ENCODE data around the gene MED25. TPM values are rescaled to one million over a fixed set of nuclear protein-coding genes. Genes with fewer than 3 reads are reported as not detected.

MED25 gene
- total RNA-seq, 2 experiments from 2014 or later: 35.7 to 38.7 TPM

GRCh38 chr19:49850487-49851342 lies 32.6 kb downstream of the MED25 start, which contains the start of gene PTOV1:
Gene PTOV1, plus strand, starts transcription at chr19:49851159.
- Mint-ChIP-seq H3K27me3 (no peaks in the 10 kb centered on the region), H3K36me3 (ENCODE audit: low read depth) (peaks cover 10% of the 10 kb centered on the region), H3K9me3 (peaks cover 10% of the 10 kb centered on the region), H3K4me3 (peak within 1 kb of the TSS; percentile 88), H3K27ac (peak within 1 kb of the TSS; percentile 97), H3K4me1 (ENCODE audit: low read depth) (peaks cover 42% of the 10 kb centered on the region)
- ATAC-seq (peak; percentile 92), DNase-seq (peak; percentile 93)
- POLR2A ChIA-PET: interaction anchor here (0.8 to 6.5 kb wide), 8 partner anchors 10 to 363 kb away, joined by 3 to 64 read pairs (median 4); partner anchors contain the start of genes AKT1S1, FUZ, PNKP and TBC1D17
- CTCF ChIA-PET: interaction anchor here (1.2 to 1.5 kb wide), 2 partner anchors 19 to 134 kb away, joined by 3 read pairs; no protein-coding TSS in a partner anchor
- intact Hi-C loops (cut with micrococcal nuclease): no loop called here
- TF ChIP-seq, protein P1, sequence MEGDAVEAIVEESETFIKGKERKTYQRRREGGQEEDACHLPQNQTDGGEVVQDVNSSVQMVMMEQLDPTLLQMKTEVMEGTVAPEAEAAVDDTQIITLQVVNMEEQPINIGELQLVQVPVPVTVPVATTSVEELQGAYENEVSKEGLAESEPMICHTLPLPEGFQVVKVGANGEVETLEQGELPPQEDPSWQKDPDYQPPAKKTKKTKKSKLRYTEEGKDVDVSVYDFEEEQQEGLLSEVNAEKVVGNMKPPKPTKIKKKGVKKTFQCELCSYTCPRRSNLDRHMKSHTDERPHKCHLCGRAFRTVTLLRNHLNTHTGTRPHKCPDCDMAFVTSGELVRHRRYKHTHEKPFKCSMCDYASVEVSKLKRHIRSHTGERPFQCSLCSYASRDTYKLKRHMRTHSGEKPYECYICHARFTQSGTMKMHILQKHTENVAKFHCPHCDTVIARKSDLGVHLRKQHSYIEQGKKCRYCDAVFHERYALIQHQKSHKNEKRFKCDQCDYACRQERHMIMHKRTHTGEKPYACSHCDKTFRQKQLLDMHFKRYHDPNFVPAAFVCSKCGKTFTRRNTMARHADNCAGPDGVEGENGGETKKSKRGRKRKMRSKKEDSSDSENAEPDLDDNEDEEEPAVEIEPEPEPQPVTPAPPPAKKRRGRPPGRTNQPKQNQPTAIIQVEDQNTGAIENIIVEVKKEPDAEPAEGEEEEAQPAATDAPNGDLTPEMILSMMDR (IDR thresholded peaks at IDR 0.05): no peak

GRCh38 chr19:49851456-49852259 lies 33.6 kb downstream of the MED25 start:
- Mint-ChIP-seq H3K36me3 (ENCODE audit: low read depth) (peaks cover 12% of the 10 kb centered on the region), H3K27me3 (no peaks in the 10 kb centered on the region), H3K4me1 (ENCODE audit: low read depth) (peaks cover 42% of the 10 kb centered on the region), H3K4me3 (peak overlapping the region; percentile 70), H3K27ac (peak overlapping the region; percentile 10), H3K9me3 (peaks cover 10% of the 10 kb centered on the region)
- ChIA-PET POLR2A (interaction anchor here (1.2 to 6.5 kb wide), 4 partner anchors 9 to 26 kb away, joined by 6 to 64 read pairs (median 6); partner anchors contain the start of genes AKT1S1, PNKP and TBC1D17), CTCF (no interaction called here)
- TF ChIP-seq, protein P1 (IDR thresholded peaks at IDR 0.05): no peak
- intact Hi-C loops (cut with micrococcal nuclease): no loop called here
- DNase-seq (peak; percentile 54), ATAC-seq (no peak)

GRCh38 chr19:49852631-49853126 lies 34.6 kb downstream of the MED25 start:
- intact Hi-C loops (cut with micrococcal nuclease): no loop called here
- no peak overlapping the region for H3K27ac Mint-ChIP-seq

DNA sequence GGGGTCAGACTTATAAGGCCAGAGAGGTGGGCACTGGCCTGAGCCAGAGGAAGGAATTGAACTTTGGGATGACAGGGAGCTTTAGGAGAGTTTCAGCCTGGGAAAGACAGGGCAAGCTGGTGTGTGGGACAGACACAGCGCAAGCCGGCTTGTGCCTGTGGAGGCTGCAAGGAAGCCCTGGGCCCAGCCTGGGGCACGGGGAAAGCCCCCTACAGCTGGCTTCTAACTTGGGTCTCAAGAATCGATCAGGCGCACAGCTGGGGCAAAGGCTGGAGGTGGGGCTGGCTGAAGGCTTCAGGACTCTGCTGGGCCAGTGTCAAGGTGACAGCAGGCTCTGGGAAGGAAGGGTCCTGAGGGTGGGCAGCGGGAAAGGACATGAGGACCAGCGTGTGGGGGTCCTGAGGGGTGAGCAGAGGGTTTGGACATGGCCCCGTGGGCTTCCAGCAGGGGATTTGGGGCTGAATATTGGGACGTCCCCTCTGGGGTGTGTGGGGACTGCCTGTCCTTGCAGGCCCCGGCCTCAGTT lies 35.8 kb downstream of the MED25 start:
- Mint-ChIP-seq H3K36me3 (ENCODE audit: low read depth) (peaks cover 14% of the 10 kb centered on the region), H3K4me1 (ENCODE audit: low read depth) (peaks cover 32% of the 10 kb centered on the region), H3K27ac (peak overlapping the region; percentile 13), H3K27me3 (no peaks in the 10 kb centered on the region), H3K9me3 (peaks cover 9% of the 10 kb centered on the region), H3K4me3 (no peak overlapping the region)
- intact Hi-C loops (cut with micrococcal nuclease): no loop called here
- CTCF ChIA-PET: interaction anchor here (1.0 kb wide), 1 partner anchor 11 kb away, joined by 3 read pairs; no protein-coding TSS in a partner anchor
- TF ChIP-seq, protein P1 (IDR thresholded peaks at IDR 0.05): no peak
- ATAC-seq (no peak), DNase-seq (no peak)
- POLR2A ChIA-PET: interaction anchor here (1.7 to 6.5 kb wide), 2 partner anchors 11 to 42 kb away, joined by 6 to 64 read pairs; partner anchors contain the start of gene PNKP

More at GRCh38 chr19:49852631-49853126, 34.6 kb downstream of the MED25 start:
- Mint-ChIP-seq H3K27me3 (no peaks in the 10 kb centered on the region), H3K4me1 (ENCODE audit: low read depth) (peaks cover 42% of the 10 kb centered on the region), H3K4me3 (peak overlapping the region; percentile 70), H3K9me3 (peaks cover 10% of the 10 kb centered on the region), H3K36me3 (ENCODE audit: low read depth) (peaks cover 12% of the 10 kb centered on the region)
- CTCF ChIA-PET: no interaction called here
- POLR2A ChIA-PET: interaction anchor here (1.2 to 6.5 kb wide), 2 partner anchors 8 to 13 kb away, joined by 7 to 64 read pairs; partner anchors contain the start of gene PNKP
- TF ChIP-seq, protein P1 (IDR thresholded peaks at IDR 0.05): no peak
- ATAC-seq (no peak), DNase-seq (no peak)
